Breast epithelium (tissue), 3 donors: ENCODE measurements around the gene MOSMO.

Experiments used
- POLR2A ChIP-seq: fragments of 450-650 bp; IDR thresholded peaks from one replicate; pipeline ENCODE4 v1.6.1; 2016; ENCODE audit warnings: antibody characterized with exemption, mild to moderate bottlenecking, moderate library complexity
- TF ChIP-seq, protein P1 (sequence below), 3 donors: fragments of 450-650 bp; IDR thresholded peaks; one replicate each; pipeline ENCODE4 v1.5.1; 2016 to 2017; ENCODE audit warnings: antibody characterized with exemption in 3 of 3, mild to moderate bottlenecking in 3 of 3, moderate library complexity in 3 of 3

- TF ChIP-seq, protein P1, sequence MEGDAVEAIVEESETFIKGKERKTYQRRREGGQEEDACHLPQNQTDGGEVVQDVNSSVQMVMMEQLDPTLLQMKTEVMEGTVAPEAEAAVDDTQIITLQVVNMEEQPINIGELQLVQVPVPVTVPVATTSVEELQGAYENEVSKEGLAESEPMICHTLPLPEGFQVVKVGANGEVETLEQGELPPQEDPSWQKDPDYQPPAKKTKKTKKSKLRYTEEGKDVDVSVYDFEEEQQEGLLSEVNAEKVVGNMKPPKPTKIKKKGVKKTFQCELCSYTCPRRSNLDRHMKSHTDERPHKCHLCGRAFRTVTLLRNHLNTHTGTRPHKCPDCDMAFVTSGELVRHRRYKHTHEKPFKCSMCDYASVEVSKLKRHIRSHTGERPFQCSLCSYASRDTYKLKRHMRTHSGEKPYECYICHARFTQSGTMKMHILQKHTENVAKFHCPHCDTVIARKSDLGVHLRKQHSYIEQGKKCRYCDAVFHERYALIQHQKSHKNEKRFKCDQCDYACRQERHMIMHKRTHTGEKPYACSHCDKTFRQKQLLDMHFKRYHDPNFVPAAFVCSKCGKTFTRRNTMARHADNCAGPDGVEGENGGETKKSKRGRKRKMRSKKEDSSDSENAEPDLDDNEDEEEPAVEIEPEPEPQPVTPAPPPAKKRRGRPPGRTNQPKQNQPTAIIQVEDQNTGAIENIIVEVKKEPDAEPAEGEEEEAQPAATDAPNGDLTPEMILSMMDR (IDR thresholded peaks at IDR 0.05): no peak
- no peak for TF ChIP-seq POLR2A
Measured at GRCh38 chr16:22081050-22081449, 73.1 kb downstream of the MOSMO start.
